SK-N-MC (cell line): ENCODE measurements around the gene CRACDL.

Experiments used
- EZH2 ChIP-seq: fragments of 200-600 bp; sonication (generic); IDR thresholded peaks from one replicate; pipeline ENCODE4 v1.6.1; 2017; ENCODE audit warnings: antibody characterized with exemption
- FOXP2 ChIP-seq: optimal IDR thresholded peaks from 2 replicates; pipeline ENCODE3; 2011; ENCODE audit warnings: mild to moderate bottlenecking, moderate library complexity; ENCODE audit not compliant: insufficient read depth; ENCODE audit errors: extremely low read length, control extremely low read depth
- POLR2AphosphoS5 ChIP-seq: IDR thresholded peaks from 2 replicates; pipeline ENCODE4 v1.6.1; 2012; ENCODE audit warnings: mild to moderate bottlenecking, low read depth, low read length, borderline replicate concordance

- TF ChIP-seq POLR2AphosphoS5 (no peak), EZH2 (no peak), FOXP2 (no peak)
These were observed 21.1 kb downstream of the CRACDL start for GRCh38 chr2:98914713-98915580.
